GM12891 (cell line): ENCODE measurements around the gene AGFG2.

Experiments
- PAX5 ChIP-seq: IDR thresholded peaks from 2 replicates; pipeline ENCODE4 v1.6.1; 2011; ENCODE audit warnings: low read length, moderate library complexity, mild to moderate bottlenecking; ENCODE audit not compliant: insufficient read depth, severe bottlenecking
- POLR2A ChIP-seq: IDR thresholded peaks from 2 replicates; pipeline ENCODE4 v1.6.1; 2011; ENCODE audit warnings: low read depth, low read length, control low read depth
- POLR2AphosphoS5 ChIP-seq: IDR thresholded peaks from 2 replicates; pipeline ENCODE4 v1.6.1; 2011; ENCODE audit warnings: low read depth, low read length, control low read depth
- POU2F2 ChIP-seq: IDR thresholded peaks from 2 replicates; pipeline ENCODE4 v1.6.1; 2011; ENCODE audit warnings: low read depth, mild to moderate bottlenecking, control low read depth, low read length, moderate library complexity
- SPI1 ChIP-seq: IDR thresholded peaks from 2 replicates; pipeline ENCODE4 v1.6.1; 2011; ENCODE audit warnings: low read depth, low read length, control low read depth
- TAF1 ChIP-seq: IDR thresholded peaks from 2 replicates; pipeline ENCODE4 v1.6.1; 2011; ENCODE audit warnings: low read depth, low read length, control low read depth

DNA sequence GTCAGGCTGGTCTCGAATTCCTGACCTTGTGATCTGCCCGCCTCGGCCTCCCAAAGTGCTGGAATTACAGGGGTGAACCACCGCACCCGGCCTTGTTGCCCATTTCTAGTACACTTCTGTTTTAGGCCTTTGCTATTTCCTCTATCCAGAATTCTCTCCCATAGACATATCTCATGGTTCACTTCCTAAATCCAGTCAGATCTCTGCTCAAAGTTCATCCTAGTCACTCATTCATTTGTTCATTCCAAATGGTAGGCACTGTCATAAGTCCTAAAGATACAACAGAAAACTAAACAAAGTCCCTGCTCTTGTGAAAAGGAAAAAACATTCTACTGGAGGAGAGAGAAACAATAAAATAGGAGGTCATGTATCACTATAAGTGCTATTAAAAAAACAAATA, 71.0 kb downstream of the AGFG2 start:
- TF ChIP-seq POLR2A, result no peak
- TF ChIP-seq POLR2AphosphoS5, result no peak
- TF ChIP-seq TAF1, result no peak
- TF ChIP-seq SPI1, result no peak
- TF ChIP-seq POU2F2, result no peak
- no peak for TF ChIP-seq PAX5
